Panc1 (cell line): ENCODE data around the gene SLC22A17.

ENCODE experiments used
- REST ChIP-seq, 2 experiments: IDR thresholded peaks; 2 replicates each; pipeline ENCODE4 v1.6.1; 2011 to 2012; ENCODE audit warnings: low read depth in 2 of 2, control low read depth in 1 of 2, low read length in 1 of 2, mild to moderate bottlenecking in 1 of 2, moderate library complexity in 1 of 2; ENCODE audit not compliant: insufficient read depth in 1 of 2
- SIN3A ChIP-seq: IDR thresholded peaks from 2 replicates; pipeline ENCODE4 v1.6.1; 2012; ENCODE audit warnings: low read depth, mild to moderate bottlenecking, low read length, moderate library complexity, borderline replicate concordance; ENCODE audit not compliant: insufficient read depth
- TF ChIP-seq, protein P1 (sequence below): fragments of 450-650 bp; IDR thresholded peaks from 2 replicates; pipeline ENCODE4 v1.5.1; 2017; ENCODE audit warnings: mild to moderate bottlenecking

GRCh38 chr14:23392613-23393012 is 39.9 kb upstream of the SLC22A17 start:
- no peak for TF ChIP-seq REST (IDR thresholded peaks at IDR 0.05; ENCODE audit: insufficient read depth in 1 of 2, low read depth in 2 of 2, low read length in 1 of 2)
- TF ChIP-seq, protein P1, sequence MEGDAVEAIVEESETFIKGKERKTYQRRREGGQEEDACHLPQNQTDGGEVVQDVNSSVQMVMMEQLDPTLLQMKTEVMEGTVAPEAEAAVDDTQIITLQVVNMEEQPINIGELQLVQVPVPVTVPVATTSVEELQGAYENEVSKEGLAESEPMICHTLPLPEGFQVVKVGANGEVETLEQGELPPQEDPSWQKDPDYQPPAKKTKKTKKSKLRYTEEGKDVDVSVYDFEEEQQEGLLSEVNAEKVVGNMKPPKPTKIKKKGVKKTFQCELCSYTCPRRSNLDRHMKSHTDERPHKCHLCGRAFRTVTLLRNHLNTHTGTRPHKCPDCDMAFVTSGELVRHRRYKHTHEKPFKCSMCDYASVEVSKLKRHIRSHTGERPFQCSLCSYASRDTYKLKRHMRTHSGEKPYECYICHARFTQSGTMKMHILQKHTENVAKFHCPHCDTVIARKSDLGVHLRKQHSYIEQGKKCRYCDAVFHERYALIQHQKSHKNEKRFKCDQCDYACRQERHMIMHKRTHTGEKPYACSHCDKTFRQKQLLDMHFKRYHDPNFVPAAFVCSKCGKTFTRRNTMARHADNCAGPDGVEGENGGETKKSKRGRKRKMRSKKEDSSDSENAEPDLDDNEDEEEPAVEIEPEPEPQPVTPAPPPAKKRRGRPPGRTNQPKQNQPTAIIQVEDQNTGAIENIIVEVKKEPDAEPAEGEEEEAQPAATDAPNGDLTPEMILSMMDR, result no peak
- TF ChIP-seq SIN3A, result no peak
